Measurements from ENCODE around the gene MYT1. TPM values are rescaled to one million over a fixed set of nuclear protein-coding genes. Genes with fewer than 3 reads are reported as not detected.
"Not testable (repeated sequence)": the region's sequence is repeated elsewhere in the genome, so short reads cannot be mapped to it uniquely, and the experiment has no call there.

The MYT1 gene
- not detected in 2 replicates for polyA plus RNA-seq (2011; rRNA removed)
- not detected in 2 replicates for polyA minus RNA-seq (2011; rRNA and poly(A)+ RNA removed)

- Histone ChIP-seq H3K4me3 (ENCODE audit: low read depth, low read length) (no peak within 1 kb of the TSS), H3K27ac (ENCODE audit: low read depth, low read length) (no peak within 1 kb of the TSS), H3K9me3 (ENCODE audit: control insufficient read depth, insufficient read depth, low read length) (peaks cover 4% of the 10 kb centered on the region; the same call in 1 of the 2 replicates), H3K27me3 (ENCODE audit: control insufficient read depth, insufficient read depth, low read length) (peaks cover 62% of the 10 kb centered on the region)
- DNase-seq (ENCODE audit: low read depth, low spot score): no peak
- POLR2A ChIA-PET: no interaction called here
- CTCF ChIA-PET: no interaction called here
- TF ChIP-seq CTCF (IDR thresholded peaks at IDR 0.05; ENCODE audit: low read depth, low read length): no peak
These were observed at the start of gene MYT1 for GRCh38 chr20:64164123-64164836. MYT1 (plus strand) TSS chr20:64164452; CDS start chr20:64198862, 34,410 bp downstream.

- CTCF ChIA-PET: no interaction called here
- no peak overlapping the region for H3K27ac ChIP-seq (ENCODE audit: low read depth, low read length)
- peaks cover 14% of the 10 kb centered on the region for H3K27me3 ChIP-seq (ENCODE audit: control insufficient read depth, insufficient read depth, low read length)
- no peak for DNase-seq (ENCODE audit: low read depth, low spot score)
- POLR2A ChIA-PET: no interaction called here
- H3K4me3 ChIP-seq (ENCODE audit: low read depth, low read length): no peak overlapping the region
- TF ChIP-seq CTCF (IDR thresholded peaks at IDR 0.05; ENCODE audit: low read depth, low read length): no peak
- no peaks in the 10 kb centered on the region; the same call in 1 of the 2 replicates for H3K9me3 ChIP-seq (ENCODE audit: control insufficient read depth, insufficient read depth, low read length)
These were observed 48.9 kb upstream of the MYT1 start for GRCh38 chr20:64115171-64115911.

GRCh38 chr20:64116016-64116415 lies 48.2 kb upstream of the MYT1 start:
- H3K27ac ChIP-seq (ENCODE audit: low read depth, low read length): no peak overlapping the region
- ChIA-PET CTCF (no interaction called here), POLR2A (no interaction called here)
- H3K27me3 ChIP-seq (ENCODE audit: control insufficient read depth, insufficient read depth, low read length): peaks cover 13% of the 10 kb centered on the region
- no peaks in the 10 kb centered on the region; the same call in 1 of the 2 replicates for H3K9me3 ChIP-seq (ENCODE audit: control insufficient read depth, insufficient read depth, low read length)
- H3K4me3 ChIP-seq (ENCODE audit: low read depth, low read length): no peak overlapping the region
- DNase-seq (ENCODE audit: low read depth, low spot score): no peak
- no peak for TF ChIP-seq CTCF (IDR thresholded peaks at IDR 0.05; ENCODE audit: low read depth, low read length)

- ChIA-PET CTCF (interaction anchor here (0.6 kb wide), 1 partner anchor 14 kb away, joined by 3 read pairs; no protein-coding TSS in a partner anchor), POLR2A (no interaction called here)
- peaks cover 19% of the 10 kb centered on the region for H3K27me3 ChIP-seq (ENCODE audit: control insufficient read depth, insufficient read depth, low read length)
- no peak overlapping the region for H3K4me3 ChIP-seq (ENCODE audit: low read depth, low read length)
- DNase-seq (ENCODE audit: low read depth, low spot score): no peak
- no peak overlapping the region for H3K27ac ChIP-seq (ENCODE audit: low read depth, low read length)
- no peak for TF ChIP-seq CTCF (IDR thresholded peaks at IDR 0.05; ENCODE audit: low read depth, low read length)
- H3K9me3 ChIP-seq (ENCODE audit: control insufficient read depth, insufficient read depth, low read length): no peaks in the 10 kb centered on the region; the same call in 1 of the 2 replicates
These were observed 47.5 kb upstream of the MYT1 start for GRCh38 chr20:64116541-64117431.

GRCh38 chr20:64117432-64117777 lies 46.8 kb upstream of the MYT1 start:
- POLR2A ChIA-PET; H3K4me3 ChIP-seq (ENCODE audit: low read depth, low read length); DNase-seq (ENCODE audit: low read depth, low spot score); H3K9me3 ChIP-seq (ENCODE audit: control insufficient read depth, insufficient read depth, low read length); CTCF ChIA-PET; H3K27ac ChIP-seq (ENCODE audit: low read depth, low read length): not testable (repeated sequence)
- H3K27me3 ChIP-seq (ENCODE audit: control insufficient read depth, insufficient read depth, low read length): peaks cover 21% of the 10 kb centered on the region

Measured in AG04450 (cell line).